ENCODE data around the gene CD93.

The CD93 gene

DNA sequence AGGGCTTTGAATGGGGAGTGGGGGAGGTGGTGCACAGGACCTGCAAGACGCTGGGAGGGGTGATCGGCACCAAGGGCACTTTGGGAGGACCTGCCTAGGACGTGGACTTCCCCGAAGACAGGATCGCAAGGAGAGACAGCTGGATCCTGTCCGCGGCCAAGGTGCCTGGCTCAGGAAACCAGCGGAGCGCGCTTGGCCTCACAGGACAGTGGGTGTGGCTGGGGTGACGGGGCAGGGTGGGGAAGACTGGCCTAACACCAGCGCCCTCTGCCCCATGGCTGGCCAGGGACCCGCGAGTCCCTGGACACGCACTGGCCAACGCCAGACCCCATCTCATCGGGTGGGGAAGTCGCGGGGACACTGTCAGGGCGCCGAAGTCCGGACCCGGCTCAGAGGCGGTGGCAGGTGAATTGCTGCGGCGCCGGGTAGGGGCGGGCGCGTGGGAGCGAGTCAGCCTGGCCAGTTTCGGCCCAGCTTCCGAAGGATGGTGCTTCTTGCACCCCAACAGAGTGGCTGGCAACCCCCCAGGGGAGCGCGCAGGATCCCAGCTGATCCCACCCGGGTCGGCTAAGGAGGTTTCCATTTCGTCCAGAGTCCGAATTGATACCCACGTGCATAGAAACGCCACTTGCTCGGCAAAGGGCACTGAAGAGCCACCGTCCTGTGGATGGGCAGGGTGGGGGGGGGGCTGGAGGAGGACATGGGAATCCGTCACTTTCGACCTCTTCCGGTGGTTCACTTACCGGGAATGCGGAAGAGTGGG is 35.9 kb downstream of the CD93 start:
- TF ChIP-seq POLR2AphosphoS5 (IDR thresholded peaks at IDR 0.05; ENCODE audit: low read depth, low read length): no peak
- no peak for TF ChIP-seq SIN3A (IDR thresholded peaks at IDR 0.05; ENCODE audit: borderline replicate concordance, insufficient read depth, low read length)
- no peak for TF ChIP-seq FOXP2 (optimal IDR thresholded peaks at IDR 0.05; ENCODE audit: borderline replicate concordance, extremely low read depth, extremely low read length, insufficient read depth)
- TF ChIP-seq, protein P1, sequence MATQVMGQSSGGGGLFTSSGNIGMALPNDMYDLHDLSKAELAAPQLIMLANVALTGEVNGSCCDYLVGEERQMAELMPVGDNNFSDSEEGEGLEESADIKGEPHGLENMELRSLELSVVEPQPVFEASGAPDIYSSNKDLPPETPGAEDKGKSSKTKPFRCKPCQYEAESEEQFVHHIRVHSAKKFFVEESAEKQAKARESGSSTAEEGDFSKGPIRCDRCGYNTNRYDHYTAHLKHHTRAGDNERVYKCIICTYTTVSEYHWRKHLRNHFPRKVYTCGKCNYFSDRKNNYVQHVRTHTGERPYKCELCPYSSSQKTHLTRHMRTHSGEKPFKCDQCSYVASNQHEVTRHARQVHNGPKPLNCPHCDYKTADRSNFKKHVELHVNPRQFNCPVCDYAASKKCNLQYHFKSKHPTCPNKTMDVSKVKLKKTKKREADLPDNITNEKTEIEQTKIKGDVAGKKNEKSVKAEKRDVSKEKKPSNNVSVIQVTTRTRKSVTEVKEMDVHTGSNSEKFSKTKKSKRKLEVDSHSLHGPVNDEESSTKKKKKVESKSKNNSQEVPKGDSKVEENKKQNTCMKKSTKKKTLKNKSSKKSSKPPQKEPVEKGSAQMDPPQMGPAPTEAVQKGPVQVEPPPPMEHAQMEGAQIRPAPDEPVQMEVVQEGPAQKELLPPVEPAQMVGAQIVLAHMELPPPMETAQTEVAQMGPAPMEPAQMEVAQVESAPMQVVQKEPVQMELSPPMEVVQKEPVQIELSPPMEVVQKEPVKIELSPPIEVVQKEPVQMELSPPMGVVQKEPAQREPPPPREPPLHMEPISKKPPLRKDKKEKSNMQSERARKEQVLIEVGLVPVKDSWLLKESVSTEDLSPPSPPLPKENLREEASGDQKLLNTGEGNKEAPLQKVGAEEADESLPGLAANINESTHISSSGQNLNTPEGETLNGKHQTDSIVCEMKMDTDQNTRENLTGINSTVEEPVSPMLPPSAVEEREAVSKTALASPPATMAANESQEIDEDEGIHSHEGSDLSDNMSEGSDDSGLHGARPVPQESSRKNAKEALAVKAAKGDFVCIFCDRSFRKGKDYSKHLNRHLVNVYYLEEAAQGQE (IDR thresholded peaks at IDR 0.05; ENCODE audit: insufficient read depth in 1 of 2, low read depth in 2 of 2, low read length in 2 of 2): no peak
- no peak for TF ChIP-seq TAF1 (IDR thresholded peaks at IDR 0.05; ENCODE audit: borderline replicate concordance, insufficient read depth, low read length)

DNA sequence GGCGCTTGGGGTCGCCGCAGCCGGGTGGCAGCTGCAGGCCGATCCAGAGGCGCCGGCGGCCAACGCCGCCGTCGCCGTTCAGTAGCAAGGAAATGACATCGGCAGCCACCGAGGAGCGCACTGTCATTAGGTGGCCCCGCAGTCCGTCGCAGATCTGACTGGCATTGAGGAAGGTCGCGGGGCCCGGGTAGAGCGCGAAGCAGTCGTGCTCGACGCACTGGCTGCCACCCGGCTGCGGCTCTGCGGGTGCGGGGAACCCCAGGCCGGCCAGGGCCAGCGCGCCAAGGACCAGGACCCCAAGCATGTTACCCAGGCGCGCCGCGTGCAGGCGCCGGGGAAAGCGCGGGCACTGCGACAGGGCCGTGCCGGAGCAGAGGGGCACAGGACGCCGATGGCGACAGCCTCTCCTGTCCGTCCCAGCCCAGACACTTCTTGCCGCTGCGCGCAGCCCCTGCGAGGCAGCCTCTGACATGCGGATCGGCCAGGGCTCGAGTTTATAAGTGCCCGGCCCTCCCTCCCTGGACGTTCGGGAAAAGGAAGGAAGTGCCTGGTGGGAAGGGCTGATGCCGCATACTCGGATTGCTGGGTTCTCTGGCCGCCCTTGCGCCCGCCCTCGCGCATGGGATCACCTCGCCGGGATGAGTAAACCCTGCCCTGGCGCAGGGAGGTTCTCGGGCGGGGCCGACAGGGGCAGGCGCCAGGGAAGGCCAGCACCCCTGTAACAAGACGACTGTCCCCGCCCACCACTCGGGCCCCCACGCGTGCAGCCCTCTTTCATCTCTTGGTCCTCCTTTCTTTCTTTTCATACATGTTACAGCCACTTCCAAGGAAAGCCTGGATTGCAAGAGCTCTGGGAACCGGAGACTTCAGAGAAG is 36.7 kb downstream of the CD93 start, which contains the start of gene THBD:
Gene THBD, minus strand, starts transcription at position 472 of the 875 bp plus-strand sequence. Its CDS starts 168 bp downstream, at position 304.
- no peak for TF ChIP-seq POLR2AphosphoS5 (IDR thresholded peaks at IDR 0.05; ENCODE audit: low read depth, low read length)
- no peak for TF ChIP-seq TAF1 (IDR thresholded peaks at IDR 0.05; ENCODE audit: borderline replicate concordance, insufficient read depth, low read length)
- TF ChIP-seq FOXP2 (optimal IDR thresholded peaks at IDR 0.05; ENCODE audit: borderline replicate concordance, extremely low read depth, extremely low read length, insufficient read depth): no peak
- no peak for TF ChIP-seq SIN3A (IDR thresholded peaks at IDR 0.05; ENCODE audit: borderline replicate concordance, insufficient read depth, low read length)
- TF ChIP-seq, protein P1 (IDR thresholded peaks at IDR 0.05; ENCODE audit: insufficient read depth in 1 of 2, low read depth in 2 of 2, low read length in 2 of 2): no peak

GRCh38 chr20:23048283-23049200 is 37.6 kb downstream of the CD93 start:
- TF ChIP-seq SIN3A (IDR thresholded peaks at IDR 0.05; ENCODE audit: borderline replicate concordance, insufficient read depth, low read length) (no peak), FOXP2 (optimal IDR thresholded peaks at IDR 0.05; ENCODE audit: borderline replicate concordance, extremely low read depth, extremely low read length, insufficient read depth) (no peak), POLR2AphosphoS5 (IDR thresholded peaks at IDR 0.05; ENCODE audit: low read depth, low read length) (no peak), TAF1 (IDR thresholded peaks at IDR 0.05; ENCODE audit: borderline replicate concordance, insufficient read depth, low read length) (no peak)
- TF ChIP-seq, protein P1 (IDR thresholded peaks at IDR 0.05; ENCODE audit: insufficient read depth in 1 of 2, low read depth in 2 of 2, low read length in 2 of 2): no peak

DNA sequence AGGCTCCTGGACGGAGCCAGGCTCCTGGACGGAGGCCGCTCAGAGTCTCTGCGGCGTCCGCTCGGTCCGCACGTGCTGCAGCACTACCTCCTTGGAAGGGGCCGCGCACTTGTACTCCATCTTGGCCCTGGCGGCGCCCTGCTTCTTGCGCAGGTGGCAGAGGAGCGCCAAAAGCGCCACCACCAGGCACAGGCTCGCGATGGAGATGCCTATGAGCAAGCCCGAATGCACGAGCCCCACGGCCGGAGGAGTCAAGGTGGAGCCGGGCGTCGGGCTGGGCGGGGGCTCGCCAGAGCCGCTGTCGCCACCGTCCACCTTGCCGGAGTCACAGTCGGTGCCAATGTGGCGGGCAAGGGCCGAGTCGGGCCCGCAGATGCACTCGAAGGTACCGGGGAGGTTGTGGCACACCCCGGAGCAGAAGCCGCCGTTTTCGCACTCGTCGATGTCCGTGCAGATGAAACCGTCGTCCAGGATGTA is 38.3 kb downstream of the CD93 start:
- TF ChIP-seq, protein P1 (IDR thresholded peaks at IDR 0.05; ENCODE audit: insufficient read depth in 1 of 2, low read depth in 2 of 2, low read length in 2 of 2): no peak
- no peak for TF ChIP-seq FOXP2 (optimal IDR thresholded peaks at IDR 0.05; ENCODE audit: borderline replicate concordance, extremely low read depth, extremely low read length, insufficient read depth)
- TF ChIP-seq TAF1 (IDR thresholded peaks at IDR 0.05; ENCODE audit: borderline replicate concordance, insufficient read depth, low read length): no peak
- no peak for TF ChIP-seq SIN3A (IDR thresholded peaks at IDR 0.05; ENCODE audit: borderline replicate concordance, insufficient read depth, low read length)
- no peak for TF ChIP-seq POLR2AphosphoS5 (IDR thresholded peaks at IDR 0.05; ENCODE audit: low read depth, low read length)
